HG03280 (cell line): ENCODE data around the gene ETS1.

Source experiments
- ATAC-seq: cut with Tn5 transposase; IDR thresholded peaks from one replicate; pipeline ENCODE4 v1.9.1; 2021; ENCODE audit warnings: mild to moderate bottlenecking, moderate library complexity; ENCODE audit not compliant: unreplicated experiment

Gene ETS1

GRCh38 chr11:128619540-128620308 lies 32.4 kb upstream of the ETS1 start:
- no peak for ATAC-seq

DNA sequence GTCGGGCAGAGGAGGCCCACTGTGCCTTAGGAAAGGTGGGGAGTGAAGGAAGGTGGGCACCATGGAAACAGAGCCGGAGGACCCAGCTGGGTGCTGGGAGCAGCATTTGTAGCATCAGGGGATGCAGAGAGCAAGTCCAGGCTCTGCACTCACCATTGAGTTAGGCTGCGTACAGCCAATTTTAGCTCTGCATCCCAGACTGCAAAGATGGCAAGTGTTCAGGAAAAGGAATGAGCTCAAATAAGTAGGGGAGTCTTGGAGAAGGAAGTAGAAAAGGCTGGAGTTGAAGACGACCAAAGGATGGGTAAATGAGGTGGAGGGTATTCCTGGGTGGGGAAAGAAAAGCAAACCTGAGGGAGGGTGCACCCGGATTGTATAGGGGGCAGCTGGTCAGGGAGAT lies 31.6 kb upstream of the ETS1 start:
- no peak for ATAC-seq

GRCh38 chr11:128618603-128619002 lies 31.2 kb upstream of the ETS1 start:
- no peak for ATAC-seq

DNA sequence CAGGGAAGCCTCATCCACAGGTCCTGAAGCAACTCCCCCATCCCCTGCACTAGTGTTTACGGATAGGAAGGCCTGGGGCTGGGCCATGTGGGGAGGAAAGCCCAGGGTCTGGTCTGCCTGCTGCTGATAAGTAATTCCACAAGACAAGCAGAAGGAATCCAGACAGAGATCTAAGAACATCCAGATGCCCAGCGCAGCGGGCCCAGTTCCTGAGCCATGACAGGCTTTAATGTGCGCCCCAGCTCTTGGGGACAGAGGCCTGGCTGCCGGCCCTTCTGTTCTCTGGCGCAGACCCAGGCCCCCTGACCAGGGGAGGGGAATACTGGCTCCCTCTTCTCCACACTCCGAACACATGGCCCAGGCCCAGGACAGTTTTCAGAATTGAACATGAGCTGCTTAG lies 28.8 kb upstream of the ETS1 start:
- ATAC-seq = no peak

DNA sequence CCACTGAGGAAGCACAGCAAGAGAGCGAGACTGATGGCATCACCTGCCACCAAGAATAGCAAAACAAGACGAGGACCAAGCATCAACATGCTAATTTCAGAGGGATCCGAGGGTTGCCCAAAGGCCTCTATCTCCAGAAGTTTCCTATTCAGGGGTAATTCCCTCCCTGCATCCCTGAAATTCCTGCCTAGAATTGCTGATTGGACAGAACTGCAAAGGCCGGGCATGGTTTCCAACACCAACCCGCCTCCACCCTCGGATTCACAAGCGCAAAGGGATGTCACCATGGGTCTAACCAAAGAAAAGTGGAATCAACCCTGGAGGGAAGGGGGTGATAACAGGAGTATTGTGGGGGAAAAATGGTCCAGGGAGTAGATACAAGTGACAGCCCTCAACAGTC lies 28.3 kb upstream of the ETS1 start:
- ATAC-seq = no peak

- ATAC-seq = no peak
Observed at GRCh38 chr11:128615076-128615475, 27.7 kb upstream of the ETS1 start.

GRCh38 chr11:128614026-128614425 lies 26.7 kb upstream of the ETS1 start:
- no peak for ATAC-seq

GRCh38 chr11:128613300-128613995 lies 26.1 kb upstream of the ETS1 start:
- ATAC-seq = no peak

DNA sequence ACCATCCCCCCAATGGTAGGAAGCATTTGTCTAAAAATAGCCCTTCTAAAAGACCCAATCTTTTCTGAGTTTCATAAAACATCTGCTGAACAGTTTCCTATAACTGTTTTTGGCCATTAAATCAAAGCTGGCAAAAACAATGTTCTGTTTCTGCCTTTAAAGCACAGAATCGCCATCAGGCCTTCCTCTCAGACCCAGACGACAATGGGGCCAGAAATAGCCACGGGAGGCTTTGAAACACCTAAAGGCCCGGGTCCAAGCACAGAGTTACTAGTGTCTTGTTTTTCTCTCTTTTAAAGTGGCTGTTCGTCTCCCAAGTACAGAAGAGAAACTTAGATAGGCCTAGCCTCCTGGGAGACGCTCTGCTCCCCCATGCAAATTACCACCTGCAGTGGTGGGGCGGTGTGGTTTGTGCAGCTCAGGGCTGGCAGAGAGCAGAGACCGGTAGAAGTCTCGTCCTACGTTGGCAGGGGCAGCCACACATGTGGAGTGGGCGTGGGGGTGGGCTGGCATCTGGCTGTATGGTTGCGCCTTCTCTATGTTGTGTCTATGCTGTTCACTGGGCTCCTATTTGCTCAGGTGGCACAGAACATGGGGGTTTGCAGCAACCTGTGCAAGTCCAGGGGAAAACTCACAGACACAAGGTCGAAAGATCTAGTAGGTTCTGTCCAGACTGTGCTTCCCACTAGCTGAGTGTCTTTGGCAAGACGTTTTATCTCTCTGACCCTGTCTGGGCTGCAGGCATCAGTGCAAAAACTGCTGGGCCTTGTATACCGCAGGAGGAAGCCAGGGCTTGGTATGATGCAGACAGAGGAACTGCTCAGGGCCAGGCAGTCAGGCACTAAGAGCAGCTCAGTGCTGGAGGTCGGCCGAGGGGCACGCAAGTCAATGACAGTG lies 23.6 kb upstream of the ETS1 start:
- ATAC-seq = peak; percentile 97

DNA sequence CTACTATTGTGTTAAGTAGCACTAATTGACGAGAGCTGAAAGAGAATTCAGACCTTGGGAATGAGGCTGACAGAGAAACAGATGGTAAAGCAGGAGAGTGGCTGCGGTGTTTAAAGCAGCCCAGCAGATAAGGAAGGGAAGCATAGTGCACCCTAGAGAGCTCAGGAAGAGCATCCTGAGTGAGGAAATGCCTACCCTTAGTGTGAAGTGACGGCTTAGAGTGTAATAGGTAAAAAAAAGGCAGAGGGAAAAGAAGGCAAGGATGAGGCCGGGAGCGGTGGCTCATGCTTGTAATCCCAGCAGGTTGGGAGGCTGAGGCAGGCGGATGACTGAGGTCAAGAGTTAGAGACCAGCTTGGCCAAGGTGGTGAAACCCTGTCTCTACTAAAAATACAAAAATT lies 22.4 kb upstream of the ETS1 start:
- no peak for ATAC-seq

- no peak for ATAC-seq
Observed at GRCh38 chr11:128608746-128609407, 21.5 kb upstream of the ETS1 start.

GRCh38 chr11:128607819-128608218 lies 20.5 kb upstream of the ETS1 start:
- ATAC-seq = no peak

- ATAC-seq = no peak
Observed at GRCh38 chr11:128604723-128605122, 17.4 kb upstream of the ETS1 start.

DNA sequence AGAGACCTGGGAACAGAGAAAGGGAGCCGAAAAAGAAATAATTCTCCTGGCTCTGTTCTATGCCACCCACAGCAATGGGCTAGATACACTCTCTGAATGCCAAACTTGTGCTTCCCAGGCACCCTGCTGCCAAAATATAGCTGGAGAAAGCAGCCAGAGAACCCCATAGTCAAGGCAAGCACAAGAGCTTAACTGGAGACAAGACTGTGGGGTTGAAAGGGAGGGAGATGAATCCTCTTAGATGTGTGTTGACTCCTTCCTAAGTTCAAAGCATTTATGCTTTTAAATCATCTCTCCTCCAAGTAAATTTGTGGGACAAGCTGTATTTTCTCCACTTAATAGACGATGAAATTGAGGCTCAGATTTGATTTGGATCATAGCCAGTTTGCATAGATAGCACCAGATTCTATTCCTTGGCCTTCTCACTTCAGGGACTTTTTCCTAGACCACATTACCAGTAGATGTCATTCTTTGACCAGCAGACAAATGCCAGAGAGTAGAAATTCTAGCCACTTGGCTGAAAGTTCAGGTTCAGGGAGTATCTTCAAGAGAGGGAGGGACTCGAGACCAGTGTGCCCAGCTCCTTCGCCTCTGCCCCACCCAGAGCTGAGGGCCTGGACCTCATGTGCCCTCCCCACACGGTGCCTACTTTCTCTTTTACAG lies 16.5 kb upstream of the ETS1 start:
- no peak for ATAC-seq

- ATAC-seq = no peak
Observed at GRCh38 chr11:128603003-128603696, 15.8 kb upstream of the ETS1 start.

- ATAC-seq = no peak
Observed at GRCh38 chr11:128599729-128600128, 12.4 kb upstream of the ETS1 start.

DNA sequence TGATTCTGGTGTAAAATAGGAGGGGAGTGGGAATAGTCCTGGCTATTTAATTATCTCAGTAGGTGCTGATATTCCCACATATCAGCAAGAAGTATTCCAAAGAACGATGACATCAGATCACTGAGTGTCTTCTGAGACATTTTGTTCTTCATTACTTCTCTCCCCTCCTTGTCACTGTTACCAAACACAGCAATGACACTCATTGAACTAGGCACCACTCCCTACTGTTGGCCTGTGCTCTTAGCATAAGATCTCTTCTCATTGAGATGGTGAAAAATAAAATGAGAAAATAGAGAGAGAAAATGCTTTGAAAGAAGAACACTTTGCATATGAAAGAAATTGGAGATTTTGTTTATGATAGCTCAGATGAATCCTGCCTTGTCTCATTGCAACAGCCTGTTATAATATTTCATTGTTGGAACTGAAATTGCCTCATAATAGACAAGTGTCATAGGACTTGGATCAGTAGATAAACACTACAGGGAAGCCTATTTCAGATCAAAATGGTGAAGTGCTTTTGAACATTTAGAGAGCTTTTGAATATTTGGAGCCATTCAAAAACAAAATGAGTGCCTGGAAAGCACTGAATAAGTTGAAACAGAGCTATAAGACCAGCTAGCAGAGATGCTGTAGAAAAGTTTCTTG lies 11.3 kb upstream of the ETS1 start:
- ATAC-seq = no peak

- ATAC-seq = no peak
Observed at GRCh38 chr11:128598096-128598495, 10.7 kb upstream of the ETS1 start.

DNA sequence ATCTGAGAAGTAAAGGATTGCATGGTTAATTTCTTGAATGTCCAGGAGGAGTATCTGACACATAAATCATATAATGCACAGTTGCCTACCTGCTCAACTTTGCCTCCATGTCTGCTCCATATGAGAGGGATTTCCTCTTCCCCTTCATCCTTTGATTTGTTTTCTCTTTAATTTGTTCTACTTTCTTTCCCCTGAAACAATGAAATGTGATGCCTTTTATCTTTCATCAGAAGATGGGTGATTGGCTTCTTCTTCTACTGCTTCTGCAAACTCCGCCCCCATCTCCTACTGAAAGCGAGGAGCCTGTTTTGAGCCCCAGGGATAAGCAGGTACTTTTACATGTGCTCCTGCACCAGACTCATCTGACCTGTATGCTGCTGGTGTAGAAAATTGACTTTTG lies 9.9 kb upstream of the ETS1 start:
- ATAC-seq = no peak
